Measurements from ENCODE around the gene FATE1.

Gene FATE1

GRCh38 chrX:151701071-151701470 lies 14.8 kb upstream of the FATE1 start:
- Mint-ChIP-seq H3K4me3 (no peak overlapping the region), H3K27ac (no peak overlapping the region), H3K36me3 (ENCODE audit: low read depth) (no peaks in the 10 kb centered on the region), H3K9me3 (peaks cover 14% of the 10 kb centered on the region), H3K4me1 (peaks cover 41% of the 10 kb centered on the region), H3K27me3 (ENCODE audit: low read depth) (peaks cover 4% of the 10 kb centered on the region)
- no peak for TF ChIP-seq CTCF (IDR thresholded peaks at IDR 0.05; ENCODE audit: unreplicated experiment in 3 of 3)

GRCh38 chrX:151701531-151701930 lies 14.3 kb upstream of the FATE1 start:
- peaks cover 4% of the 10 kb centered on the region for H3K27me3 Mint-ChIP-seq (ENCODE audit: low read depth)
- peaks cover 13% of the 10 kb centered on the region for H3K9me3 Mint-ChIP-seq
- no peak overlapping the region for H3K27ac Mint-ChIP-seq
- H3K36me3 Mint-ChIP-seq (ENCODE audit: low read depth), result no peaks in the 10 kb centered on the region
- H3K4me1 Mint-ChIP-seq, result peaks cover 40% of the 10 kb centered on the region
- no peak overlapping the region for H3K4me3 Mint-ChIP-seq
- no peak for TF ChIP-seq CTCF (IDR thresholded peaks at IDR 0.05; ENCODE audit: unreplicated experiment in 3 of 3)

- no peak for TF ChIP-seq CTCF (IDR thresholded peaks at IDR 0.05; ENCODE audit: unreplicated experiment in 3 of 3)
- Mint-ChIP-seq H3K27ac (no peak overlapping the region), H3K4me3 (no peak overlapping the region), H3K9me3 (peaks cover 11% of the 10 kb centered on the region), H3K27me3 (ENCODE audit: low read depth) (peaks cover 4% of the 10 kb centered on the region), H3K4me1 (peaks cover 40% of the 10 kb centered on the region), H3K36me3 (ENCODE audit: low read depth) (no peaks in the 10 kb centered on the region)
Observed at GRCh38 chrX:151702026-151702714, 13.7 kb upstream of the FATE1 start.

- TF ChIP-seq CTCF (IDR thresholded peaks at IDR 0.05; ENCODE audit: unreplicated experiment in 3 of 3), result no peak
- Mint-ChIP-seq H3K27me3 (ENCODE audit: low read depth) (no peaks in the 10 kb centered on the region), H3K9me3 (peaks cover 11% of the 10 kb centered on the region), H3K4me1 (peaks cover 34% of the 10 kb centered on the region), H3K4me3 (no peak overlapping the region), H3K27ac (peak overlapping the region in 2 of 3 experiments; percentile 50 to 53), H3K36me3 (ENCODE audit: low read depth) (no peaks in the 10 kb centered on the region)
Observed at GRCh38 chrX:151702741-151703340, 13.0 kb upstream of the FATE1 start.

- H3K4me1 Mint-ChIP-seq, result peaks cover 32% of the 10 kb centered on the region
- H3K36me3 Mint-ChIP-seq (ENCODE audit: low read depth), result no peaks in the 10 kb centered on the region
- peak overlapping the region; percentile 50 to 85 (median 53) for H3K27ac Mint-ChIP-seq
- no peak for TF ChIP-seq CTCF (IDR thresholded peaks at IDR 0.05; ENCODE audit: unreplicated experiment in 3 of 3)
- peak overlapping the region in 1 of 3 experiments; percentile 37 for H3K4me3 Mint-ChIP-seq
- H3K27me3 Mint-ChIP-seq (ENCODE audit: low read depth), result no peaks in the 10 kb centered on the region
- H3K9me3 Mint-ChIP-seq, result peaks cover 11% of the 10 kb centered on the region
Observed at GRCh38 chrX:151703487-151703886, 12.3 kb upstream of the FATE1 start.

Data from nephron (organoid).